Stomach (tissue), 9 donors: ENCODE results near the gene SCGB1D2. TPM values are rescaled to one million over a fixed set of nuclear protein-coding genes. Genes with fewer than 3 reads are reported as not detected.

Experiments used
- DNase-seq, 2 donors: peaks; one replicate each; pipeline versions ENCODE4 v3.0.0 to v3.0.0-alpha.2; 2013 to 2019
- H3K27ac ChIP-seq, 5 donors: fragments of 200-600 bp in 4 of 5; sonication (generic) in 4 of 5; one replicate each; pipeline ENCODE4 v1.5.1; 2013 to 2019; ENCODE audit warnings: mild to moderate bottlenecking in 1 of 5, moderate library complexity in 1 of 5
- H3K27me3 ChIP-seq, 3 donors: fragments of 200-600 bp; sonication (generic); one replicate each; pipeline ENCODE4 v1.5.1; 2017 to 2019; ENCODE audit warnings: mixed run types in 1 of 3
- H3K36me3 ChIP-seq, 4 donors: fragments of 200-600 bp; sonication (generic); 1 replicate in 3 of 4; 2 replicates in 1 of 4; pipeline ENCODE4 v1.5.1; 2016 to 2019
- H3K4me1 ChIP-seq, 4 donors: fragments of 200-600 bp; sonication (generic); one replicate each; pipeline ENCODE4 v1.5.1; 2016 to 2019
- H3K4me3 ChIP-seq, 4 donors: fragments of 200-600 bp; sonication (generic) in 3 of 4; one replicate each; pipeline ENCODE4 v1.5.1; 2016 to 2019; ENCODE audit warnings: mild to moderate bottlenecking in 1 of 4
- H3K9me3 ChIP-seq, 4 donors: fragments of 200-600 bp; sonication (generic); one replicate each; pipeline ENCODE4 v1.5.1; 2016 to 2019
- EP300 ChIP-seq: sonication (generic); formaldehyde crosslinking; IDR thresholded peaks from one replicate; pipeline ENCODE4 v1.6.1; 2017; ENCODE audit warnings: antibody characterized with exemption
- POLR2A ChIP-seq, 4 donors: fragments of 450-650 bp; IDR thresholded peaks; one replicate each; pipeline ENCODE4 v1.6.1; 2016; ENCODE audit warnings: antibody characterized with exemption in 4 of 4, control low read depth in 2 of 4, mild to moderate bottlenecking in 1 of 4, moderate library complexity in 1 of 4
- POLR2AphosphoS5 ChIP-seq, 3 donors: sonication (generic); formaldehyde crosslinking; IDR thresholded peaks; one replicate each; pipeline ENCODE4 v1.6.1; 2016; ENCODE audit warnings: antibody characterized with exemption in 3 of 3
- WGBS, 5 donors: extraction: QIAGEN DNeasy Blood & Tissue Kit in 3 of 5; methylation state at CpG; one replicate each; pipeline versions ENCODE4 v1.1.5 to v1.1.7; 2013 to 2018; 5-methylcytosine and 5-hydroxymethylcytosine counted together
- intact Hi-C: fragments of 100-400 bp; cut with DNase I; formaldehyde crosslinking; loops from one replicate; pipeline ENCODE4 v1.15.1; 2023; ENCODE audit warnings: low total_unique reads
- polyA plus RNA-seq, 3 donors: library from polyadenylated mRNA; stranded (reverse); fragments of 200-250 nt; gene quantifications; one replicate each; pipeline ENCODE4 v1.2.3, GENCODE V29; 2013
- total RNA-seq, 5 donors: library from RNA; depleted of rRNA; stranded (reverse); fragments of >200 nt; gene quantifications; one replicate each; pipeline versions ENCODE4 v1.1.0 to v1.2.3, GENCODE V29; 2014 to 2016
- TF ChIP-seq, protein P1 (sequence below), 7 experiments: fragments of 450-650 bp in 4 of 7; fragments of 200-600 bp in 3 of 7; sonication (generic) in 3 of 7; IDR thresholded peaks; one replicate each; pipeline ENCODE4 v1.5.1; 2016 to 2019; ENCODE audit warnings: antibody characterized with exemption in 7 of 7, control low read depth in 2 of 7, mild to moderate bottlenecking in 1 of 7
- donor health status: healthy with polysubstance abuse.
- donor health status: Bipolar disorder and iron deficiency.
- donor health status: healthy.

SCGB1D2 gene
- total and polyA plus RNA-seq, 8 donors: not detected

DNA sequence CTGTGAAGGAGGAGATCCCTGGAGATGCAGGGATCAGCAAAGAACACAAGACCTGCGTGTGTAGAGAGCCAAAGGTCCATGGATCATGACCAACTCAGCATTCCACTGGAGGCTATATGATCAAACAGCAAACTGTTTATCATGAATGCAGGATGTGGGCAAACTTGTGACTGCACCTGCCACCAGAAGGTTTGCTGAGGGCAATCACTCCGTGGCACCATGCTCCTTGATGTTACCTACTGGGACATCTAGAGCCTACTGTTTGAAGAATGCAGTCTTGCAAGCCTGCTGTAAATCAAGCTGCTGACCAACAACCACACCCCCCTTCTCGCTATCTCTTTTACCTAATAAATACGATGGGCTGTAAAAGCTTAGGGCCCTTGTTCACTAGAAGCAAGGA lies 9.7 kb downstream of the SCGB1D2 start:
- WGBS, 5 donors: 54 to 64% (median 58%) methylated on average over 4 of the region's 4 CpGs
- no peaks in the 10 kb centered on the region for H3K4me1 ChIP-seq
- no peak for DNase-seq
- H3K9me3 ChIP-seq: peaks cover 5 to 46% (median 44%) of the 10 kb centered on the region in 4 donors
- peaks cover 0 to 10% (median 0%) of the 10 kb centered on the region in 3 donors for H3K27me3 ChIP-seq
- no peaks in the 10 kb centered on the region for H3K36me3 ChIP-seq
- H3K4me3 ChIP-seq: no peak overlapping the region
- intact Hi-C loops: no loop called here
- H3K27ac ChIP-seq: no peak overlapping the region
- TF ChIP-seq POLR2A (IDR thresholded peaks at IDR 0.05): no peak
- no peak for TF ChIP-seq POLR2AphosphoS5 (IDR thresholded peaks at IDR 0.05)
- TF ChIP-seq, protein P1, sequence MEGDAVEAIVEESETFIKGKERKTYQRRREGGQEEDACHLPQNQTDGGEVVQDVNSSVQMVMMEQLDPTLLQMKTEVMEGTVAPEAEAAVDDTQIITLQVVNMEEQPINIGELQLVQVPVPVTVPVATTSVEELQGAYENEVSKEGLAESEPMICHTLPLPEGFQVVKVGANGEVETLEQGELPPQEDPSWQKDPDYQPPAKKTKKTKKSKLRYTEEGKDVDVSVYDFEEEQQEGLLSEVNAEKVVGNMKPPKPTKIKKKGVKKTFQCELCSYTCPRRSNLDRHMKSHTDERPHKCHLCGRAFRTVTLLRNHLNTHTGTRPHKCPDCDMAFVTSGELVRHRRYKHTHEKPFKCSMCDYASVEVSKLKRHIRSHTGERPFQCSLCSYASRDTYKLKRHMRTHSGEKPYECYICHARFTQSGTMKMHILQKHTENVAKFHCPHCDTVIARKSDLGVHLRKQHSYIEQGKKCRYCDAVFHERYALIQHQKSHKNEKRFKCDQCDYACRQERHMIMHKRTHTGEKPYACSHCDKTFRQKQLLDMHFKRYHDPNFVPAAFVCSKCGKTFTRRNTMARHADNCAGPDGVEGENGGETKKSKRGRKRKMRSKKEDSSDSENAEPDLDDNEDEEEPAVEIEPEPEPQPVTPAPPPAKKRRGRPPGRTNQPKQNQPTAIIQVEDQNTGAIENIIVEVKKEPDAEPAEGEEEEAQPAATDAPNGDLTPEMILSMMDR (IDR thresholded peaks at IDR 0.05): no peak

- Histone ChIP-seq H3K4me1 (no peaks in the 10 kb centered on the region), H3K27me3 (no peaks in the 10 kb centered on the region), H3K4me3 (no peak overlapping the region), H3K9me3 (peaks cover 5 to 46% (median 44%) of the 10 kb centered on the region in 4 donors), H3K27ac (no peak overlapping the region), H3K36me3 (no peaks in the 10 kb centered on the region)
- no peak for DNase-seq
- WGBS, 5 donors: 53 to 79% (median 75%) methylated on average over 3 of the region's 3 CpGs
- TF ChIP-seq POLR2AphosphoS5 (IDR thresholded peaks at IDR 0.05): no peak
- no peak for TF ChIP-seq EP300
- TF ChIP-seq, protein P1 (IDR thresholded peaks at IDR 0.05): no peak
- TF ChIP-seq POLR2A (IDR thresholded peaks at IDR 0.05): no peak
- intact Hi-C loops: no loop called here
Observed at GRCh38 chr11:62253999-62254542, 12.0 kb downstream of the SCGB1D2 start.

DNA sequence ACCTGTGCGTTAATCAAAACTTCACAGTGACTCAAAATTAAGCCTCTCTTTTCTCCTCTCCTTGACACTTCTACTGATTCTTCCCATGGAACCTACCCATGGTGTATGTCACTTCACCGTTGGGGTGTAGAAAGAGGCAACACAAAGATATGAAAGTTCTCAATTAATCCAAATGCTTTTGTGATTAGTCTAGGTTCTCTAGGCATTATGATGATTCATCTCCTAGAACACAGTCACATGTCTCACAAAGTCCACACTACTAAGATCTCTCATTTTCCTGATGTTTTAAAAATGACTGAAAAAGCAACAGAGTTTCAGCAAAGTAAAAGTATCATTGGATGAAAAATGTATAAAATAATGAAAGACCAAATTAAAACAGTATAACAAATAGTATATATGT lies 14.2 kb downstream of the SCGB1D2 start:
- Histone ChIP-seq H3K4me3 (no peak overlapping the region), H3K27me3 (no peaks in the 10 kb centered on the region), H3K27ac (no peak overlapping the region), H3K9me3 (peaks cover 5 to 33% (median 29%) of the 10 kb centered on the region in 4 donors), H3K4me1 (no peaks in the 10 kb centered on the region), H3K36me3 (no peaks in the 10 kb centered on the region)
- no peak for DNase-seq
- intact Hi-C loops: no loop called here
- no peak for TF ChIP-seq POLR2A (IDR thresholded peaks at IDR 0.05)
- no peak for TF ChIP-seq EP300
- TF ChIP-seq, protein P1 (IDR thresholded peaks at IDR 0.05): no peak
- TF ChIP-seq POLR2AphosphoS5 (IDR thresholded peaks at IDR 0.05): no peak
- WGBS, 5 donors: 78 to 92% (median 85%) methylated on average over 2 of the region's 2 CpGs

DNA sequence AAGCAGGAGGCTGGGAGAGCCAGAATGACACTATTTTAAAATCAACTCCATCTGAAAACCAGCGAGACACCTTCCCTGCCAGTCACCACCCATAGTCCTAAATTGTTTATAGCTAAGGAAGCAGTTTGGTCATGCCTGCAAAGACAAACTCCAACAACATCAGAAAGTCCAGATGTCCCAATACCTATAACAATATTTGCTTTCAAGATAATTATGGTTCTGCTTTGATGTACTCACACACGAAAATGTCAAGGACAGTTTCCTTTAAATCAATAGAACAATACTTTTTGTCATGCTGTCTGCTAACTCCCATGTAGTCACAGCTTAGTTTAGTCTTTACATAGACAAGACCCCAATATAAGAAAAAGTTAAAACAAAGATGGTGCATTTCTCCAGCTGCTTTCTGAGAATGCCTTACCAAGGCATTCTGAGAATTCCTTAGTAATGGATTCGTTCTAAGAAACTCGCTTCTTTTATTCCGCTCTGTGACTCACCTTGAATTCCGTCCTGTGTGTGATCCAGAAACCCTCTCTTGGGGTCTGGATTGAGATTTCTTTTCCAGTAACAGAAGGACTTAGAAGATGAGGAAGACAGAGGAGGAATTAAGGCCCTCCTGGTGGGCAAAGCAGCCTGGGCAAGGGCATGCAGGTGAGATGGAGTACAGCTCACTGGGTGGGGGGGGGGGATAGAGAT lies 18.4 kb downstream of the SCGB1D2 start:
- Histone ChIP-seq H3K27me3 (no peaks in the 10 kb centered on the region), H3K36me3 (no peaks in the 10 kb centered on the region), H3K27ac (no peak overlapping the region), H3K9me3 (no peaks in the 10 kb centered on the region), H3K4me1 (no peaks in the 10 kb centered on the region), H3K4me3 (no peak overlapping the region)
- 62 to 69% (median 69%) methylated on average over 6 of the region's 6 CpGs for WGBS, 5 donors
- TF ChIP-seq POLR2A (IDR thresholded peaks at IDR 0.05) (no peak), EP300 (no peak), POLR2AphosphoS5 (IDR thresholded peaks at IDR 0.05) (no peak)
- TF ChIP-seq, protein P1 (IDR thresholded peaks at IDR 0.05): no peak
- no peak for DNase-seq
- intact Hi-C loops: no loop called here
